HepG2 (cell line): ENCODE measurements around the gene INO80B. TPM values are rescaled to one million over a fixed set of nuclear protein-coding genes. Genes with fewer than 3 reads are reported as not detected.
"Not testable (repeated sequence)": the region's sequence is repeated elsewhere in the genome, so short reads cannot be mapped to it uniquely, and the experiment has no call there.

ENCODE experiments used
- ATAC-seq: fragments of 200-7000 bp; cut with Tn5 transposase; 3 replicates; pipeline ENCODE4 v1.9.1; 2020; ENCODE audit warnings: mild to moderate bottlenecking, moderate library complexity
- BruUV-seq: library from RNA; stranded (reverse); fragments of 400-500 nt; replicated peaks from 2 replicates; lab custom pipeline; 2021; lab: Mats Ljungman, UMichigan
- CTCF ChIA-PET: fragments of 300-600 bp; formaldehyde crosslinking; extraction: SDS; loops from one replicate; lab custom pipeline; 2021; ENCODE audit warnings: low total read pairs, inconsistent platforms, low intra/inter-chr PET ratio; lab: Yijun Ruan, JAX
- POLR2A ChIA-PET: fragments of 350-600 bp; sonication (Branson Sonifier 250); formaldehyde crosslinking; loops from one replicate; lab custom pipeline; 2020; ENCODE audit warnings: antibody characterized with exemption, inconsistent platforms; lab: Yijun Ruan, JAX
- DNase-seq: peaks from one replicate; pipeline ENCODE4 v3.0.0-alpha.2; 2015; ENCODE audit warnings: low spot score
- FAIRE-seq: peaks from 3 replicates; lab custom pipeline; 2011; peaks lifted over from hg19 to GRCh38; lab: Jason Lieb, UNC
- H2AFZ ChIP-seq: one replicate; pipeline ENCODE4 v1.6.1; 2011; ENCODE audit warnings: low read length, inconsistent platforms
- H3K27ac ChIP-seq: fragments of 300-600 bp; 3 replicates; pipeline ENCODE4 v1.8.0; 2011; ENCODE audit warnings: mixed run types, mild to moderate bottlenecking, mixed read lengths, low read length, inconsistent platforms; ENCODE audit not compliant: insufficient read depth; ENCODE audit errors: extremely low read length
- H3K27me3 ChIP-seq, 2 experiments: fragments of 200-600 bp in 1 of 2; 2 replicates in 1 of 2; 3 replicates in 1 of 2; pipeline versions ENCODE4 v1.6.0 to v1.8.0; 2011; ENCODE audit warnings: low read length in 2 of 2, mild to moderate bottlenecking in 2 of 2, moderate library complexity in 2 of 2, inconsistent platforms in 1 of 2; ENCODE audit not compliant: insufficient read depth in 2 of 2, control insufficient read depth in 1 of 2
- H3K36me3 ChIP-seq, 2 experiments: fragments of 200-600 bp in 1 of 2; replicated peaks in 1 of 2; 2 replicates in 1 of 2; 3 replicates in 1 of 2; pipeline versions ENCODE4 v1.5.1 to v1.8.0; 2011; ENCODE audit warnings: low read length in 2 of 2, inconsistent platforms in 1 of 2; ENCODE audit not compliant: insufficient read depth in 2 of 2, control insufficient read depth in 1 of 2
- H3K4me1 ChIP-seq: 2 replicates; pipeline ENCODE4 v1.5.1; 2012; ENCODE audit warnings: low read length, inconsistent platforms; ENCODE audit not compliant: insufficient read depth
- H3K4me2 ChIP-seq: 2 replicates; pipeline ENCODE4 v1.6.0; 2011; ENCODE audit warnings: low read depth, low read length, inconsistent platforms
- H3K4me3 ChIP-seq, 3 experiments: fragments of 200-600 bp in 1 of 3; sonication (generic), shearing (Covaris generic) in 1 of 3; replicated peaks in 1 of 3; 2 replicates each; pipeline ENCODE4 v1.5.1; 2011 to 2016; ENCODE audit warnings: low read length in 3 of 3, inconsistent platforms in 2 of 3, low read depth in 2 of 3, mild to moderate bottlenecking in 2 of 3, control low read depth in 1 of 3, mixed read lengths in 1 of 3; ENCODE audit not compliant: insufficient read depth in 1 of 3
- H3K79me2 ChIP-seq: one replicate; pipeline ENCODE4 v1.6.1; 2011; ENCODE audit warnings: low read length, inconsistent platforms; ENCODE audit not compliant: insufficient read depth
- H3K9ac ChIP-seq: 2 replicates; pipeline ENCODE4 v1.6.0; 2011; ENCODE audit warnings: mild to moderate bottlenecking, low read depth, low read length, inconsistent platforms; ENCODE audit not compliant: insufficient read depth
- H3K9me3 ChIP-seq: 2 replicates; pipeline ENCODE4 v1.5.1; 2012; ENCODE audit warnings: mild to moderate bottlenecking, low read length
- H4K20me1 ChIP-seq: 2 replicates; pipeline ENCODE4 v1.6.0; 2011; ENCODE audit warnings: inconsistent platforms, mild to moderate bottlenecking, low read length, moderate library complexity; ENCODE audit not compliant: insufficient read depth
- AGO2 ChIP-seq: fragments of 200-400 bp; formaldehyde crosslinking; optimal IDR thresholded peaks from 2 replicates; pipeline ENCODE3; 2017; ENCODE audit warnings: mild to moderate bottlenecking, low read depth, low read length, moderate library complexity
- NFKB2 ChIP-seq: sonication (generic); formaldehyde crosslinking; IDR thresholded peaks from 2 replicates; pipeline ENCODE4 v1.4.0; 2020; ENCODE audit warnings: missing genetic modification reagents, borderline replicate concordance
- ZBTB3 ChIP-seq: sonication (generic); formaldehyde crosslinking; IDR thresholded peaks from 2 replicates; pipeline ENCODE4 v1.4.0; 2020; ENCODE audit warnings: low read depth, mild to moderate bottlenecking, moderate library complexity, missing genetic modification reagents, borderline replicate concordance
- ZFP91 ChIP-seq: sonication (generic); formaldehyde crosslinking; IDR thresholded peaks from 2 replicates; pipeline ENCODE4 v1.9.0; 2022; ENCODE audit warnings: missing genetic modification reagents, mild to moderate bottlenecking, borderline replicate concordance
- ZNF574 ChIP-seq: sonication (generic); formaldehyde crosslinking; IDR thresholded peaks from 2 replicates; pipeline ENCODE4 v1.4.0; 2020; ENCODE audit warnings: missing genetic modification reagents
- ZNF687 ChIP-seq: sonication (generic); formaldehyde crosslinking; IDR thresholded peaks from 2 replicates; pipeline ENCODE4 v1.5.1; 2020; ENCODE audit warnings: mild to moderate bottlenecking, missing genetic modification reagents, moderate library complexity
- ZNF770 ChIP-seq: sonication (generic); formaldehyde crosslinking; IDR thresholded peaks from 2 replicates; pipeline ENCODE4 v1.5.0; 2020; ENCODE audit warnings: mild to moderate bottlenecking, missing genetic modification reagents
- ZNF850 ChIP-seq: sonication (generic); formaldehyde crosslinking; conservative IDR thresholded peaks from 2 replicates; pipeline ENCODE4 v1.9.0; 2021; ENCODE audit warnings: mild to moderate bottlenecking, missing genetic modification reagents
- WGBS: methylation state at CpG from one replicate; pipeline ENCODE4 v1.1.6; 2017; ENCODE audit warnings: low lambda C conversion rate; 5-methylcytosine and 5-hydroxymethylcytosine counted together
- in situ Hi-C: cut with HindIII; loops from 2 replicates; pipeline ENCODE4 v1.10.0; 2017; ENCODE audit warnings: low pct_unique_long_range_greater_than_20kb; ENCODE audit not compliant: extremely low pct_ligation_motif_present
- intact Hi-C: fragments of 100-400 bp; cut with micrococcal nuclease; formaldehyde crosslinking; loops from one replicate; pipeline ENCODE4 v1.10.0; 2022; ENCODE audit not compliant: unreplicated experiment
- polyA plus RNA-seq, 8 experiments: library from polyadenylated mRNA; depleted of rRNA in 3 of 8; stranded (reverse) in 7 of 8; unstranded in 1 of 8; fragments of >200 nt; fragmentation: Illumina TruSeq in 4 of 8; extraction: Trizol in 4 of 8; gene quantifications; 2 replicates each; pipeline versions ENCODE4 v1.2.1 to v1.2.3, GENCODE V29; 2011 to 2016; ENCODE audit warnings: low read depth in 4 of 8, missing spikeins in 1 of 8, mixed read lengths in 1 of 8; ENCODE audit not compliant: insufficient read depth in 1 of 8
- total RNA-seq, 5 experiments: library from RNA; depleted of rRNA; stranded (reverse); fragments of >200 nt; fragmentation: Illumina TruSeq; extraction: Trizol; gene quantifications; 2 replicates each; pipeline ENCODE4 v1.2.3, GENCODE V29; 2016; ENCODE audit warnings: low read depth in 1 of 5

The INO80B gene
- total and polyA plus RNA-seq, 2 of the 13 experiments (the other 11 are each of a cell fraction or from before 2014, with no cell fraction given): 6.2 to 14.5 TPM

GRCh38 chr2:74470742-74471141 is 15.9 kb downstream of the INO80B start:
- H3K27me3 ChIP-seq, ATAC-seq, CTCF ChIA-PET, intact Hi-C loops, H3K4me2 ChIP-seq, H3K27ac ChIP-seq, in situ Hi-C loops, H3K79me2 ChIP-seq, H4K20me1 ChIP-seq, H3K9me3 ChIP-seq, BruUV-seq, FAIRE-seq, DNase-seq, H2AFZ ChIP-seq: not testable (repeated sequence)
- POLR2A ChIA-PET: interaction anchor here (0.7 to 20.6 kb wide), 13 partner anchors 9 to 292 kb away, joined by 3 to 795 read pairs (median 11); partner anchors contain the start of genes AUP1, CCDC142, DQX1 and HTRA2
- WGBS: 94% methylated on average over 12 of the region's 12 CpGs
- TF ChIP-seq ZNF770 (CRISPR knock-in tag) (peak; percentile 97), ZFP91 (CRISPR knock-in tag) (0 out of 2 replicates have a peak, but pooled peaks have one; percentile 22), ZNF687 (CRISPR knock-in tag) (peak; percentile 36; the same call in 1 of the 2 replicates), ZBTB3 (CRISPR knock-in tag) (peak; percentile 64; the same call in 1 of the 2 replicates), ZNF574 (CRISPR knock-in tag) (peak; percentile 37; the same call in 1 of the 2 replicates), AGO2 (peak; percentile 52), NFKB2 (CRISPR knock-in tag) (0 out of 2 replicates have a peak, but pooled peaks have one; percentile 20), ZNF850 (CRISPR knock-in tag) (0 out of 2 replicates have a peak, but pooled peaks have one; percentile 14)
- Histone ChIP-seq H3K36me3 (peaks cover 7 to 15% of the 10 kb centered on the region in 2 experiments), H3K4me1 (peaks cover 53% of the 10 kb centered on the region), H3K4me3 (peak overlapping the region in 1 of 3 experiments; percentile 91; a peak in 1 of 6 replicates), H3K9ac (0 out of 2 replicates have a peak overlapping the region, but pooled peaks have one; percentile 18)
